Measurements from ENCODE around the gene GFOD1.

GFOD1 gene, protein sequence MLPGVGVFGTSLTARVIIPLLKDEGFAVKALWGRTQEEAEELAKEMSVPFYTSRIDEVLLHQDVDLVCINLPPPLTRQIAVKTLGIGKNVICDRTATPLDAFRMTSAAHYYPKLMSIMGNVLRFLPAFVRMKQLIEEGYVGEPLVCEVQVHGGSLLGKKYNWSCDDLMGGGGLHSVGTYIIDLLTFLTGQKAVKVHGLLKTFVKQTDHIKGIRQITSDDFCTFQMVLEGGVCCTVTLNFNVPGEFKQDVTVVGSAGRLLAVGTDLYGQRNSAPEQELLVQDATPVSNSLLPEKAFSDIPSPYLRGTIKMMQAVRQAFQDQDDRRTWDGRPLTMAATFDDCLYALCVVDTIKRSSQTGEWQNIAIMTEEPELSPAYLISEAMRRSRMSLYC

DNA sequence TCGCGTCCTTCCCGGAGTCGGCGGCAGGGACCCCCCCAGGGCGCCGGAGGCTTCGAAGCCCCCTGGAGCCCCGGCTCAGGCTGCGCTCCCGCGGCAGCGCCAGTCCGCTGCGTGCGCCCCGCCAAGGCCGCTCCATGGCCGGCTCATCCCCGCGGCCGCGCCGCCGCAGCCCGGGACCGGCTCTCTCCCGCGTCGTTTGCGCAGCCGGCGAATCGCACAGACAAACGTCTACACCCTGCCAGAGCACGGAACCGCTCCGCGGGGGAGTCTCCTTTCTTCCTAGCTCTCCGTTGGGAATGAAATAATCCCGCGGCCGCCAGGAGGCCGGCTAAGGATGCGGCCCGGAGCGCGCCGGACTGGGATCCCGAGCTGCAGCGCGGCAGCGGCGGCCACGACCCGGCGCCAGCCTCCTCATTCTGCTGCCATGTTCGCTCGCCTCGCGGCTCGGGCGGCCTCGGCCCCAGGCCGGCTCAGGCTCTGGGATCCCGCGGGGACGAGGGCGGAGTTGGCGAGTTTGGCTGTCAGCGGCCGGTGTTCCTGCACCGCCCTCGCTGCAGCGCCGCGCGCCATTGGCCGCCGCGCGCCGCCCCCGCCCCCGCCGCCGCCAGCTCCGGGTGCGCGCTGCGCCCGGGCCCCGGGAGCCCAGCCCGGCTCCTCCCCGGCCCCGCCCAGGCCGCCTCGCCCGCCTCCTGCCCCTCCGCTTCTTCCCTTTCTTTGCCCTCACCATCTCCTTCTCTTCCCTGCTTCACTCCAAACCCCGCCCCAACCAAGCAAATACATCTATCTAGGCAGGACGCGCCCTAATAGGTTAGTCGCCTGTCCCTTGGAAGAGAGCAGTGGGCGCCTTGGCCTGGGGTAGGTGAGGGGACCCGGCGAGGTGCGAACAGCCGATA is at the start of gene GFOD1:
GFOD1 (minus strand) TSS at position 479 of the 893 bp plus-strand sequence. CDS start 710 bp downstream, outside the sequence.
- DNase-seq (ENCODE audit: low read depth in 2 of 2, low spot score in 1 of 2) = peak; percentile 31 to 61

DNA sequence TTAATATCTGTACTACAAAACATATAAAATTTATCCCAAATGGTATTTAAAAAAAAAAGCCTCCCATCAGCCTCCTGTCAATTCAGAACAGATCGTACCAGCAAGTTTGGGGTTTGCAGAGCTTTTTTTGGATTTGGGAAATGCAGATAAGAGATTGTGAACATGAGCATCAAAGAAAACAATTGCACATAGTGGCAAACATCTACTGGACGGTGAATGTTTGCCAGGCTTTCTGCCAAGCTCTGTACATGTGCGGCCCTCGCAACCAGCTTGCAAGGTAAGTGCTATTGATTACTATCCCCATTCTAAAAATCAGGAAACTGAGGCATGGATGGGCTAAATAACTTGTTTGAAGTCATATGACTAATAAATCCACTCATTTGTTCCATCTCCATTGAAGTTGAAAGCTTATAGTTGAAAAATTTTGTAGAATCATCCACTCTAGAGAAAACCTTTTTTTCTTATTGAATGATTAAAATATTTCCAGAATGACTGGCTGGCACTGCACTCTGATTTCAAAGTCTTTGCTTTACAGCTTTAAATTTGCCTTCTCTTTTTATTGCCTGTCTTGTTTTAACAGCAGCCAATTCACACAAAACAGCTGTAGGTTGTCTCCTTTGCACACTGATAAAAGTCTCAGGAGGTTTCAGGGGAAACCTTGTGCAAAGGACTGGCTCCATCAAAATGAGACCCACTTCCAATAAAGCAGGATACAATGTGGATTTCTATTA is 49.6 kb upstream of the GFOD1 start:
- no peak for DNase-seq (ENCODE audit: low read depth in 2 of 2, low spot score in 1 of 2)

DNA sequence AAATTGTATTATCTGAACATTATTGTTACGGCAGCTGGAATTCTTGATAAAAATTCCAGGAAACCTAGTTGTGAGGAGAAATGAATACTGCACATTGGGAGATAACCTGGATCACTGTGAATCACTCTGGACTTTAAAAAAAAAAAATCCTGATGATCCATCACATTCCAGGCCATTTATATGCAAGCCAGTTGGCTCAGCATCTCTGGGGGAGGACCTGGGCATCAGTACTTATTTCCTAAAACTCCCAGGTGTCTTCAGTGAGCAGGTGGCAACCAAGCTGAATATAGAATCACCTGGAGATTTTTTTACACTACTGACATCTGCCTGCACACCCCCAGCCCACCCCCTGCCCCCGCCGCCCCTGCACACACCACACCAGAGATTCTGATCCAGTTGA is 47.9 kb upstream of the GFOD1 start:
- DNase-seq (ENCODE audit: low read depth in 2 of 2, low spot score in 1 of 2) = no peak

DNA sequence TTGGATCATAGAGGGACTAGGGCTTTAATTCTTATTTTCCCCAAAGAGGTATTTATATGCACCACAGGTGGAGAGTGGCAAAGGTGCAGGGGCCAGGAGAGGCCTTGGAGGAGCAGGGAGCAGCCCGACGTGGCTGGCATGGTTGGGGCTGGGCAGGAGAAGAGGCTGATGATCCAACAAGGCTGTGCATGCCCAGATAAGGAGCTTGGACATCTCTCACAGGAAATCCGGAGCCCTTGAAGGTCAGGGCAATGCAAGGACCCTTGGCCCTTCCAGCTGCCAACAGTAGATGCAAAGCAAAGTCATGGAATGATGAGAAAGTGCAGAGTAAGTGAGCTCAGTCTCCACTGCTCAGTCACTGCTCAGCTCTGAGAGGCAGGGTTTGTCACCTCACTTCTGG is 47.1 kb upstream of the GFOD1 start:
- no peak for DNase-seq (ENCODE audit: low read depth in 2 of 2, low spot score in 1 of 2)

DNA sequence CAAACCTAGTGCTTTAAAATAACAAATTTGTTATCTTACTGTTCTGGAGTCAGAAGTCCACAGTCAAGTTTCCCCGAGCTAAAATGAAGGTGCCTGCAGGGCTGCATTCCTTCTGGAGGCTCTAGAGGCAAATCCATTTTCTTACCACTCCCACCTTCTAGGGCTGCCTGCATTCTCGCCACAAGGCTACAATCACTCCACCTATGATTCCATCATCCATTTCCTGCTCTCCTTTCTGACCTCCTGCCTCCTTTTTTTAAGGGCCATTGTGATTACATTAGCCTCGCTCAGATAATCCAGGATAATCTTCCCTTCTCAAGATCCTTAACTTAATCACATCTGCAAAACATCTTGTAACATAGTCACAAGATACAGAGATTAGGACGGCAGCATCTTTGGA is 44.6 kb upstream of the GFOD1 start:
- no peak for DNase-seq (ENCODE audit: low read depth in 2 of 2, low spot score in 1 of 2)

DNA sequence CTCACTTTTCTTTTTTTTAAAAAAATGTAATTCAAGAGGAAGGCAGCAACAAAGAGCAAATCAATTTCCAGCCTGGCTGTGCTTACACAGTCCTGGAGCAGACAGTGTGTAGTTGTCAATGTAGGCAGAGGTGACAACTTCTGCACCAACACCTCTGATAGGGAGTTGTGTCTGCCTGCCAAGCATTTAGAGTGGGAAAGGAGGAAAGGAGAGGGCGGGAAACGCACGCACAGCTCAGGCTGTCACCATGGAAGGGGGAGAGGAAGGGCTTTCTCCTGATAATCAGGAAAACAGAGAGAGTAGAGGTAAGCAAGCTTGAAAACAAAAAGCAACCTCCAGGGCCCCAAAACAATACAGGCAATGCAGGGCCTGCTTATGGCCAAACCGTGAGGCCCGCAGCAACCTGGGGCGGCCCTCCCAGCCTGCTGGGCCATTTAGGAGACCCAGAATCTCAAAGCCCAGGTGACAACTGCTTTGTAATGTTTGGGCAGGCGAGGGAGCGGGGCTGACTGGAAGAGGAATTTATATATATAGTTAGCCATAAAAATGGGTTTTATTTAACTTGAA is 41.5 kb upstream of the GFOD1 start:
- no peak for DNase-seq (ENCODE audit: low read depth in 2 of 2, low spot score in 1 of 2)

DNA sequence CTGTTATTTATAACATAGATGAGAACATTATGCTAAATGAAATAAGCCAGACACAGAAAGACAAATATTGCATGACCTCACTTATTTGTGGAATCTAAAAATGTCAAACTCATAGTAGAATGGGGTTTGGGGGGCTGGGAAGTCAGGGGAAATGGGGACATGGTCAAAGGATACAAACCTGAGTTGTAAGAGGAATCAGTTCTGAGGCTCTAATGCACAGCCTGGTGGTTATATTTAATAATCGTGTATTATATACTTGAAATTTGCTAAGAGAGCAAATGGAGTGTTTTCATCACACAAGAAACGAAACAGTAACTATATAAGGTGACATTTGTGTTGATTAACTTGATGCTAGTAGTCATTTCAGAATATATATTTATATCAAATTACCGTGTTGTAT is 40.8 kb upstream of the GFOD1 start:
- DNase-seq (ENCODE audit: low read depth in 2 of 2, low spot score in 1 of 2) = no peak

DNA sequence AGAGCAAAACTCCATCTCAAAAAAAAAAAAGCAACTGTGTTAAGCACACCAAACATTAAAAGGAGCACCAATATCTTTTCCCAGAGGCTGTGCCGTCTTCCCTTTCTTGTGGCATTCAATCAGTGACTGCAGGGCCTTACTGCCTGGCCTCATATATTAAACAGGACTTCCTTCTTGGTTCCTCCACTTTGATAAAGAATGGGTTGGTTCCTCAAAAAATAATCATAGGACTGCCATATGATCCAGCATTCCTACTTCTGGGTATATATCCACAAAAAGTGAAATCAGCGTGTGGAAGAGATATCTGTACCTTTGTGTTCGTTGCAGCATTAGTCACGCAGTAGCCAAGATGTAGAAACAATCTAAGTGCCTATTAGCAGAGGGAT is 40.3 kb upstream of the GFOD1 start:
- DNase-seq (ENCODE audit: low read depth in 2 of 2, low spot score in 1 of 2) = no peak

DNA sequence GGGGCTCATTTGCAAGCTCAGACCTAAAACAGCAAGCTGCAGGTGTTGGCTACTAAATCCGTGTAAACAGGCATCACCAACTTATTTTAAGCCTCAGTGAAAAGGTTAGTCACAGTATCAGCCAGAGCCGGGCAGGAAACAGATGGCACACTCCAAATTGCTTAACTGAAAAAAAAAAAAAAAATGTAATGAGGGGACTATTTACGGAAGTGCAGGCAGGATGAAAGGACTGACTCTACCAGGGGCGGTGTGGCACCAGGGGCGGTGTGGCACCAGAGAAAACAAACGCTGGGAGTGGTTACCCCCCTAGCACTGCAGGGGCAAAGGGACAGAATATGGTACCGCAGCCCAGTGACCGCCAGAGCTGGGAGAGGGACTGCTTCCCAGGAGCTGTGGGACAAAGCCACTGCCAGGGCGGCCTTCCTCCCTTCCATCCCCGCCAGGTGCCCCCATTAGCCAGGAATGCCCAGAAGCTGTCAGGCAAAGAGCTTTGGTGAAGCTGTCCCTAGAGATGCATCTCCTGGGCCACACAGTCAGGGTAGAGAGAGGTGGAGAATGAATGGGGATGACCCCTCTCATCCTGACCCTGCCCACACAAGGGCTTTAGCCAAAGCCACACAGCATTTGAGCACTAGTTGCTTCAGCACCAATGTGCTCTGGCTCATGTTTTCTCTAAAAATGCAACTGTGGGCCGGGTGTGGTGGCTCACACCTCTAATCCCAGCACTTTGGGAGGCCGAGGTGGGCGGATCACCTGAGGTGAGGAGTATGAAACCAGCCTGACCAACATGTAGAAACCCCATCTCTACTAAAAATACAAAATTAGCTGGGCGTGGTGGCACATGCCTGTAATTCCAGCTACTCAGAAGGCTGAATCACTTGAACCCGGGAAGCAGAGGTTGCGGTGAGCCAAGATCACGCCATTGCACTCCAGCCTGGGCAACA is 39.6 kb upstream of the GFOD1 start:
- DNase-seq (ENCODE audit: low read depth in 2 of 2, low spot score in 1 of 2) = no peak

DNA sequence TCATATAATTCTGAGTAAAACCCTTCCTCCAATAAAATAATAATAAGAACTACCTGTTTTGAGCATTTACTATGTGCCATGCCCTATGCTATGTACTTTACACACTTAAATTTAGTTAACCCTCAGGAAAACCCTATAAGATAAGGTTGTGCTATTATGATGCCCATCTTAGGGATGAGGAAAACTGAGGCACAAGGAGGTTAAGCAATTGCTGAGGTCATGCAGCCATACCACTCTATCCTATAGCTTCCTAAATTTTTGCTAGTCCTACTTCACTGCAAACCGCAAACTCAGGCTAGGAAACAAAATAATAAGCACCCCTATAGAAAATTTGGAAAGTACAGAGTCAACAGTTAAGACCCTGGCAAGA is 38.9 kb upstream of the GFOD1 start:
- no peak for DNase-seq (ENCODE audit: low read depth in 2 of 2, low spot score in 1 of 2)

DNA sequence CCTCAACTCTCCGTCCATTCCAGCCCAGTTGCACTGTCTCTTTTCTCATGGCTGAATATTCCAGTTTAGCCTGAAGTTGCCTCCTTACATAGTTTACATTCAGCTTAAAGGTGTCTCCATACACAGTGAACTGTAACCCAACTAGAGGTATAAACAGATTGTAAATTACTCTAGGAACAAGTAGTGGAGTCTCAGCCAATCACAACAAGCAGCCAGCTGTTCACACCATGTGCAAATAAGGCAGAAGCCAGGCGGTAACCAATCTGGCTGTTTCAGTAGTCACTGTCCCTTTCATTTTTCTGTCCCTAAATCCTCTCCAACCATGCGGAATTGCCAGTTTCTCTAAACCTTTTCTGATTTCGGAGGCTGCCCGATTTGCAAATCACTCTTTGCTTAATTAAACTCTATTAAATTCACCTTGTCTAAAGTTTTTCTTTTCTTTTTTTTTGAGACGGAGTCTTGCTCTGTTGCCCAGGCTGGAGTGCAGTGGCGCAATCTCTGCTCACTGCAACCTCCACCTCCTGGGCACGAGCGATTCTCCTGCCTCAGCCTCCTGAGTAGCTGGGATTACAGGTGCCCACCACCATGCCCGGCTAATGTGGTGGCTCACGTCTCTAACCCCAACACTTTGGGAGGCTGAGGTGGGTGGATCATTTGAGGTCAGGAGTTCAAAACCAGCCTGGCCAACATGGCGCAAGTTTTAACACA is 37.6 kb upstream of the GFOD1 start:
- no peak for DNase-seq (ENCODE audit: low read depth in 2 of 2, low spot score in 1 of 2)

DNA sequence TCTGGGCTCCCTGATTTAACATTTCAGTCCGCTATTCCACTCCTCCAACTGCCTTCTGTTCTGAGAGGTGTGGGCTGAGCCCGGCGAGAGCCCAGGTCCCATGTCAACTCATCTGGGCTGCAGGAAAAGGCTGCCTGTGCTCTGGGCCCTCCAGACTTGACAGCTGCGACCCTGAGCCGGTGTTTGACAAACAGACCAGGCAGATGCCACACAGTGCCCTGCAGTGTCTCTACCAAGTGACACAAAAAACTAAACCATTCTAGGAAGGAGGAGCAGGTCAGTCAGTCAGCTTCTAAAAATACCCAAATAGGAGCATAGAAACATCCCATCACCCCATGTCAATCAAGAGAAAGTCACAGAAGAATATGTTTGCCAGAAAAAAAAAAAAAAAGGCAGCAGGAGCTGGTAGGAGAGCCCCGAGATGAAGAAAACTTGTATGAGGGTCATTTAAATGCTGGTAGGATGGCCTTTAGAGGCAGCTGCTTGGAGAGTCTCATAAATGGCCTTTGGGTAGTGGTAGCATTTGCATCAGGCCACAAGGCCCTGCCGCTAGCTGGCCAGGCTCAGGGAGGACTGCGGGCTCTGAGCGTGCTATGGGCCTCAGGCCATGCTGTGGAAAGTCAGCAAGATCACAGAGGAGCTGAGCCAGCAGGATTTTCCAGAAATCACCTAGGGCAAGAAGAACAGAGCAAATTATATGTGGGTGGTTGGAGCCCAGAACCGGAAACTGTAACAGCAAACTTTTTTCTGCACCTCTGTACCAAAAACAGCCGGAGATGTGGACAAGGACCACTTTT is 36.6 kb upstream of the GFOD1 start:
- no peak for DNase-seq (ENCODE audit: low read depth in 2 of 2, low spot score in 1 of 2)

DNA sequence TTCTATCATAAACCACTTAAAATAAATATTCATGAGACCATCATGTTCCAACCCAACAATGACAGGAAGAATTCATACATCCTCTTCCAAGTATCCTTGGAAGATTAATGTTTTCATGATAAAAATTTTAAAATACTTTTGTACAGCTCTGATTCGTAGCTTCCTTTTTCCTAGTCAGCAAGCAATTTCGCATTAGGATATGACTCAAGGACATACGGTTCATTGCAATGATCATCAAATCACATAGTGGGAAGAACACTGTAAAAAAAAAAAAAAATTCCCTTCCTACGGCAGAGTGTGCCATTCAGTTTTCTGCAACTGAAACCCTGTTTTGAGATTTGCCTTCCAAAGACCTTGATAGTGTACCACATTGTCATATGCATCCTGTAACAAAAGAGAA is 35.3 kb upstream of the GFOD1 start:
- no peak for DNase-seq (ENCODE audit: low read depth in 2 of 2, low spot score in 1 of 2)

DNA sequence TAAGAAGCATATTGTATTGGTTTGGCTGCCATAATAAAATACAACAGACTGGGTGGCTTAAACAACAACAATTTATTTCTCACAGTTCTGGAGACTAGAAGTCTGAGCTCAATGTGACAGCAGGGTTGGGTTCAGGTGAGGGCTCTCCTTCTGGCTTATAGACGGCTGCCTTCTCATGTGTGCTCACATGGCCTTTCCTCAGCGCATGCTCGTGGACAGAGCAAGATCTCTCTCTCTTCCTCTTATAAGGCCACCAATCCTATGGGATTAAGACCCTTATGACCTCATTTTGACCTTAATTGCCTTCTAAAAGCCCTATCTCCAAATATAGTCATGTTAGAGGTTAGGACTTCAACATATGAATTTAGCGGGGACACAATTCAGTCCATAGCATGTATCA is 32.4 kb upstream of the GFOD1 start:
- no peak for DNase-seq (ENCODE audit: low read depth in 2 of 2, low spot score in 1 of 2)

DNA sequence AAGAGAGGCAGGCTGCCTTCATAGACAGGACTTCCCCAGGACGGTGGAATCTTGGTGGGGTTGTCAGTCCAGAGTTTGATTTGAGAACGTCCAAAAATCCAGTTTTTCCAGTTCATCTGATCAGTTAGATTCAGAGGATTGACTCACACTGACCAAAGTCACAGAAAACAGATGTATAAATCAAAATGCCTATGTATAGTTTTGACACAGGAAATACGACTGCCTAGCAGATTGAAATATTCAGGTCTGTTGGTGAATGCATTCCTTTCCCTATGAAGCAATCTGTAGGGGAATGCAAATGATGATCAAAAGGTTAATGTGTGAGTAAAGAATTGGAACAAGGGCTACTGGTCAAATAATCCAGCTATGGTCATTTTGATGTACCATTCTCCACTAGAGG is 29.7 kb upstream of the GFOD1 start:
- no peak for DNase-seq (ENCODE audit: low read depth in 2 of 2, low spot score in 1 of 2)

DNA sequence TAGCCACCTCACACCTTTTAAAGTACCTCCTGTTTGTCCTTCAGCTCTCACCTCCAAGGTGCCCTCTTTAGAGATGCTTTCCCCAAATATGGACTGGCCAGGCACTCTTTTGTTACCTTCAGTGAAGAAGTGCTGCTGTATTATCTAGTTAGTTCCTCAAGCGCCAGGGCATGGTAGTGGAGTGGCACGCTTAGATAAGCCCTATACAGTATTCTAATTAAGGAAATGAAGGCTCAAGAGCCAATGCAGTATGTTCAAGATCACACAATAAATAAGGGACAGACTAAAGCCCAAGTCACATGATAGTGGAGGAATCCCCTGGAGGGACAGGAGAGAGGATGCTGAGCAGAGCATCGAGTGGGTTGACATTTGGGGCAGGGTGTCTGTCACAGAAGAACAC is 28.5 kb upstream of the GFOD1 start:
- no peak for DNase-seq (ENCODE audit: low read depth in 2 of 2, low spot score in 1 of 2)

DNA sequence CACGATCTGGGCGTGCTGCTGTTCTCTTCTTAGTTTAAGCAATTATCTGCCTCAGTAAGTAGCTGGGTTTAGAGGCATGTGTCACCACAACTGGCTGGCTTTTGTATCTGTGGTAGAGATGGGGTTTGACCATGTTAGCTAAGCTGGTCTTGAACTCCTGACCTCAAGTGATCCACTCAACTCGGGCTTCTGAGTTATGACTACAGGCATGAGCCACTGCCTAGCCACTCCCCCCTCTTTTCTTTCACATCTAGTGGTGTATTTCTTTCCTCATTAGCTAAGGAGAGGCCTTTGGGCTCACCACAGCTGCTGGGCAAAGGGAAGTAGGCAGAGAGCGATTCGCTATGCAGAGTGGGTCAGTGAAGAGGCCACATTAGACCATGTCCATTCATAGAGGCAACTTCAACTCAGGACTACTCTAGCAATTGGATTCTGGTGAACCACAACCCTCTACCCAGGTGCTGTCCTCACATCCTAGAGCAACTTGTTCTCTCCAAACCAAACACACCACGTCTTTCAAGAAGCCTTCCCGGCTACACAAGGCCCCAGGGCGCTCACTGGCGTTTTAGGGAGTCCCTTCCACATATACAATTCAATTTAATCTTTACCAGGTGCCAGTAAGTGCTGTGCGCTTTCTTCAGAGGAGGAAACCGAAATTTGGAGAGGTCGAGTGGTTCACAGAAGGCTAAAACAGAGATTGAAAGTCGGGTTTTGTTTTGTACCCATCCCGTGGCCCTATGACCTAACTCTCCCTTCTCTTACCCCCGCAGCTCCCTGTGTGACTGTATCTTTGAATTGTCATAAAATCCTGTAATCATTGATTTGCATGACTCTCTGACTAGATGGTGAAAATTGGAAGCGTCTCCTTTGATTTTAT is 26.5 kb upstream of the GFOD1 start:
- DNase-seq (ENCODE audit: low read depth in 2 of 2, low spot score in 1 of 2) = no peak

DNA sequence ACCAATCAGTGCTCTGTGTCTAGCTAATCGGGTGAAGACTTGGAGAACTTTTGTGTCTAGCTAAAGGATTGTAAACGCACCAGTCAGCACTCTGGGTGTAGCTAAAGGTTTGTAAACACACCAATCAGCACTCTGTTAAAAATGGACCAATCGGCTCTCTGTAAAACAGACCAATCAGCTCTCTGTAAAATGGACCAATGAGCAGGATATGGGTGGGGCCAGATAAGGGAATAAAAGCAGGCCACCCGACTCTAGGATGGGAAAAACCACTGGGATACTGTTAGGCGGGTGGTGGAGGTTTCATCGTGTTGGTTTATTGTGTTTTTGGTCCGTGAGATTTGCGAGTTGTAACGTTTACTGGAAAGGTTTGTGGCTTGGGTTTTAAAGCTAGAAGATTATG is 25.5 kb upstream of the GFOD1 start:
- no peak for DNase-seq (ENCODE audit: low read depth in 2 of 2, low spot score in 1 of 2)
